GM21447 (cell line): ENCODE data around the gene TSSK2.

ENCODE experiments used
- ATAC-seq: cut with Tn5 transposase; IDR thresholded peaks from one replicate; pipeline ENCODE4 v1.9.1; 2021; ENCODE audit not compliant: unreplicated experiment

The TSSK2 gene

DNA sequence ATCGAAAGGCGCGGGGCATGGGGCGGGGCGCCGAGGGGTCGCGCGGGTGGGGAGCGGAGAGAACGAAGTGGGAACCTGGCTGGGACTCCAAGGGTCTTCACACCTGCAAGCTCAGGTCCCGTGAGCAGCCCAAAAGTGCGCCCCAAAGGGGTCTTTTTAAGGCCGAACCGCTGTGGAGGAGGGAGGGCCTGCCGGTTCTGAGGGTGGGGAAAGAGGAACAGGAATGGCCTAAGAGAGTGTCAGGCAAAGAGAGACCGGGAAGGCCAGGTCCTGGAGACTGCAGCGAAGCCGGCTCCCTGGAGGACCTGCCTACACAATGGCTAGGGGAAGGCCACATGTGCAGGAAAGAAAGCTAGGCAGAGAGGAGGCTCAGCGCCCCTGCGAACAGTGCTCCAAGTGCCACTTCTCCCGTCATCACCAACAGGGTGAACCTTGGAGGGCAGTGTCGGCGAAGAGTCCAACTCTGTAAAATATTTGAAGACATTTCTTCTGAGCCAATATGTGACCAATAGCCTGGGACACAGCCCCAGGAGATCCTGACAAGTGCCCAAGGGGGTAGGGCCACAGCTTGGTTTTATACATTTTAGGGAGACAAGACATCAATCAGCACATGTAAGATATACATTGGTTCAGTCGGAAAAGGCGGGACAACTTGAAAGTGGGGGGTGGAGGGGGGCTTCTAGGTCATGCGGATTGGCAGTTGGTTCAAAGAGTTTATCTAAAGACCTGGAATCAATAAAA, 8.2 kb upstream of the TSSK2 start:
- no peak for ATAC-seq

DNA sequence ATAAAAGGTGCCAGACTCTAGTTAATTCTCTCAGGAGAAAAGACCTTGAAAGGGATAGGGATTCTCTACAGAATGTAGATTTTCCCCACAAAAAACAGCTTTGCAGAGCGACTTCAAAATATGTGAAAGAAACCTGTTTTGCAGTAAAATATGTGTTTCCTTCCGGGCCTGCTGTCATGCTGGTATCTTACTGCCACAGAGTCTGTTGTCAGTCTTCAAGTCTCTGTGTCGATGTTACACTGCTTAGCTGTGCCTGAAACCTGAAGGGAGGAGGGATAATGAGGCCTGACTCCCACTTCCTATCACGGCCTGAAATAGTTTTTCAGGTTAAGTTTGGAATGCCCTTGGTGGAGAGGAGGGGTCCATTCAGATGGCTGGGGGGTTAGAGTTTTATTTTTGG, 7.2 kb upstream of the TSSK2 start:
- no peak for ATAC-seq

DNA sequence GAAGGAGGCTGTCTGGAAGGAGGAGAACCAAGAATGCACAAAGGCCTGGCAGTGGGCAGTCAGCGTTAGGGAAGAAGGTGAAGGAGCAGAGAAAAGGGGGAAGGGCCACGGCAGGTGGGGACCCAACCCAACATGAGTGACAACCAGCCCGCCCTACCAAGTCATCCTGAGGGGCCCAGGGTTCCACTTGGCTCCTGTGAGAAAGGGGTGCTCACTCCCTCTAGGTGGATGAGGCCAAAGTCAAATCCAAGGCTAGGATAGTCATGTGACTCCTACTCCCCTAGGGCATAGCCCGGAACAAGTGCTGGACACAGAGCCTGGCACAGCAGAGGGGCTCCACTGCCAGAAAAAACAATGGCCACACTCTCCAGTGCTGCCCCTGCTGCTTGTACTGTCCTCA, 6.7 kb upstream of the TSSK2 start:
- ATAC-seq, result no peak

DNA sequence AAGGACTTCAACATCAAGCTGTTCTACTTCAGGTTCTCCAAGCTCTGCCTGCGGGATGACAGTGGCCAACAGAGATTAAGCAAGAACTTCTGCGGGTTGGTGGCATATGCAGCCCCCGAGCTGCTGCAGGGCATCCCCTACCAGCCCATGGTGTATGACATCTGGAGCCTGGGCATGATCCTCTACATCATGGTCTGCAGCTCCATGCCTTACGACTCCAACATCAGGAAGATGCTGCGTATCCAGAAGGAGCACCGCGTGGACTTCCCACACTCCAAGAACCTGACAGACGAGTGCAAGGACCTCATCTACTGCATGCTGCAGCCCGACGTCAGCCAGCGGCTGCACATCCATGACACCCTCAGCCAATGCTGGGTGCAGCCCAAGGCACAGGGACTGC, 6.1 kb upstream of the TSSK2 start:
- no peak for ATAC-seq

DNA sequence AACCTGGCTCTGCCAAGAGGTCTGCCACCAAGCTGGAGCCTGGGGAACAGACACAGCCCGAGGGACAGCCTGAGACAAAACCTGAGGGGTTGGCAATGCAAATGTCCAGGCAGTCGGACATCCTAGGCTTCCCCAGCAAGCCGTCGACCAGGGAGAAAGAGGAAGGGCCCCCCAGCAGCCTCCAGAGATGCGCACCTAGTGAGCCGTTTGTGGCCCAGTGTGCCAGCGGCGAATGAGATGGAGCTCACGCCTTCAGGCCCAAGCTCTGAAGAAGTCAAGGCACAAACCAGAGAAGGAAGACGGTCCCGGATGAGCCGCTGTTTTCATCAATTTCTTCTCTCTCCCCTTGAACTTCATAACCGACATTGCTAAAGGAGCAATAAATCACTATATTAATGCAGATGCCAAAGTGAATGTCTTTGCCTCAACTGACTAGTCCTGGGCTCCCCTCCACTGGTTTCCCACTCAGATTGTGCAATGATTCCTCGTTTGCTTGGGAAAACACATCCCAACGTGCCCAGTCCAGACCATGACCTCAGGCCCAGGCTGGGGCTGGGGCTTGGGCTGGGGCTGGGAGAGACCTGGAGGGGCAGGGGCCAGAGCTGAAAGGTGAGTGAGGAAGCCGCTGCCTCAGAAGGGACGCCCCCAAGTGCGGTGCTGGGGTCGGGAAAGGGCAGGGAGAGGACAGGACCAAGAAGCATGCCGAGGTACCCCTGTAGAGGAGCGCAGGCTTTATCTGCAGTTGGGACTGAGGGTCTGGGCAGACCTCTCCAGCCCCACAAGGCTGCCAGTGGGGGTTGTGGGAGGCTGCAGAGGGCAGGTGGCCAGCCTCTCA, 5.4 kb upstream of the TSSK2 start:
- ATAC-seq, result no peak

DNA sequence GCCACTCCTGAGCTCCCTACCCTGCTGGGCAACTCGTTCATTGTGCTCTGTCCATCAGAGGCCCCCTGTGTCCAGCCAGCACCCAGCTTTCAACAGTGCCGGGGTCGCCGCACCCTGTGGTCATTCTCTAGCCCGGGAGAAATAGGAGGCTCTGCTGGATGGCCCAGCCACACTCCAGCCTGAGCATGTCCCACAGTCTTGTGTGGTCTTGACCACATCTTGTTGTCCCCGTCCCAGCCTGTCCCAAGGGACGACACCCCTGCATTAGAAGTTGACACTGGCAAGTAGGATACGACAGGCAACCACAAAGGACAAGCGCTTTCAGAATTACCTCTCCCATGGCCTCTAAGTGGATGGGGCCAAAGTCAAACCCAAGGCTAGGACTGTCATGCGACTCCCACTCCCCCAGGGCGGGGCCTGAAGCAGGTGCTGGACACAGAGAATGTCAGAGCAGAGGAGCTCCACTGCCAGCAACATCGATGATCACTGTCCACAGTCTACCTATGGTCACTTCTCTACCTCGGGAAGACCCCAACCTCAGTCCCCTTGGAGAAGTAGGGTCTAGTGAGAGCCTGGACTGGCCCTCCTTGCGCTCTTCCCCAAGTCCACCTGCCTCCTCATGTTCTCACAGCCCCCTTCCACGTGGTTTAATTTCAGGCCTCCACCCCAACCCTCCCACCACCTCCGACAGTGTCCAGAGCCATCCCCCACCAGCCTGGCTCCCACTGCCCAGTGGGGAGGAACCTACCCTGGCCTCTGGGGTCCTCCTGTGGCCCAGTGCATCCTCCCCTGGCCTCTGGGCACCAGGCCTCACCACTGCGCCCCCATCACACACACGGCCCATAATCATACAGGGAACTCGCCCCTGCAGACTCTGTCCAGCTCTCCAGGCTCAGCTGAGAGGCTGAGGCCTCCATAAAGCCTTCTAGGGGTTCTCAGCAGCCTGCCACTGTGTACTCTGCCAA, 4.5 kb upstream of the TSSK2 start:
- no peak for ATAC-seq

DNA sequence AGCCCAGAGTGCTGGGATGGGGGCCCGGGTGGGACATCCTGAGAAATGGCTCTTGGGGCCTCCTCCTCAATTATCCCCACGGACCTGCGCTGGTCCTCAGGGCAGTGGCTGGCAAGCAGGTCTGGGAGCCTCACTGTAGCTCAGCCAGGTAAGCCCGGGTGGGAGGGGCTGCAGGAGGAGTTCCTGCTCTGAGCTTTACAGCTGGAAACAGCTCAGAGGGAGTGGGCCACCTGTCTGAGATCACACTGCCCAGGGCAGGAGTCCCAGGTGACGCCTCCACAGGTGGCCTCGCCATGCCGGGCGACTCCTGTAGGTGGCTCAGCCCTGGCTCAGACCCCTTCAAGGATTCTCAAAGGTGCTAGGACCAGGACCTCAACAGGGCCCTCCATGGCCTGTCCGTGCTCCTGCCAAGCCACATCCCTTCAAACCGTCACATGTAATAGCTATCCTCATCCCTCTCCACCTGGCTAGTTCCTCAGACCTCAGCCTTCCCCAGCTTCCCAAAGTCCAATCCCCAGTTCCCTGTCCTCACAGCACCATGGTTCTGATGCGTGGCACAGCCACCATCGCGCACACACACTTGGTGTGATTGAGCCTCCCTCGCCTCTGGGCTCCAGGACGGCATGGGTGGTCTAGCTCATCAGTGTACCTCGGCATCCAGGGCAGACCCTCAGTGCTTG, 3.6 kb upstream of the TSSK2 start:
- ATAC-seq, result no peak

DNA sequence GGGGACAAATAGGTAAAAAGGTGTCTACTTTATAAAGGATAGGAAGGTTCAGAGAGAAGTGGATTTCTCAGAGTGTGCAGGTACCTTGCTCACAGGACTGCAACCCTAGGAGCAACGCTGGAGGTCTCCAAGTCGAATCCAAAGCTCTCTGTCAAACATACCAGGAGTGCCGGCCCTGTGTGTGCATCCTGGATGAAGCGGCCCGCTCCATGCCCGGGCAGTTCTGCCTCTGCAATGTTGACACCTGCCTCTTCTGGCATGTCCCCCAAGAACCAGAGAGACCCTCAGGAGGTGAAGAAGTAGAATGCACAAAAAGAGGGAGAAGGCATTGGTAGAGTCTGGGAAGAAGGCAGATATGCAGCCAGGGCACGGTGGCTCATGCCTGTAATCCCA, 3.1 kb upstream of the TSSK2 start:
- ATAC-seq, result no peak

DNA sequence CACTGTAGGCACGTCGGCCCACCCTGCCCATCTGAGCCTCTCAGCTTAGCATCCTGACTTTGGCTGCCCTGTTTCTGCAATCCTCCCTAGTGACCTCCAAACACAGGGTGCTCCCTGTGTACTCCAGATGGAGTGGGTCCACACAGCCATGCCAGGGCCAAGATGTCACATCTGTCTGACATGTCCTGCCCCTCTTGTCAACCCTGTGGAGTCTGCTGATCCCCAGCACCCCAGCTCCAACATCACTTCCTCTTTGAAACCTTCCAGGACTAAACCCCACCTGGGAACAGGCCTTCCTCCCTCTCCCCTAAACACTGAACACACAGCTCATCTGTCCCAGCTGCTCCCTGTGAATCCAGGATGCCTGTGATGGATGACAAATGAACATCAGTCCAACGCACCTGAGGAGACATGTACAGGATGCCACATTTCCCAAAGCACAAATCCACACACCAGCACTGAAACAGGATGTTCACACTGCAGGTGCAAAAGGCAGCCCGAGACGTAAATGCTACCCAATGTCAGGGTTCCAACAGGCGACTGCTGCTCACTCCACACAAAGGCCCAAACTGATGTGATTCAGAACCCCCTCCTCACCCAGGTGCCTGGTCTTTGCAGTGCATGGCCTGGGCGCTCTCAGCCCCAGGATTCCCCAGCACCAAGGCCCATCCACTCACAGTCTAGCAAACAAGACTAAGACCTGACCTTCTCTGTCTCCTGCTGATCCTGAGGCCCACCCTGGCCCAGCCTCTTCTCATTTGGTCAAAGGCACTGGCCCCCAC, 2.0 kb upstream of the TSSK2 start:
- no peak for ATAC-seq

DNA sequence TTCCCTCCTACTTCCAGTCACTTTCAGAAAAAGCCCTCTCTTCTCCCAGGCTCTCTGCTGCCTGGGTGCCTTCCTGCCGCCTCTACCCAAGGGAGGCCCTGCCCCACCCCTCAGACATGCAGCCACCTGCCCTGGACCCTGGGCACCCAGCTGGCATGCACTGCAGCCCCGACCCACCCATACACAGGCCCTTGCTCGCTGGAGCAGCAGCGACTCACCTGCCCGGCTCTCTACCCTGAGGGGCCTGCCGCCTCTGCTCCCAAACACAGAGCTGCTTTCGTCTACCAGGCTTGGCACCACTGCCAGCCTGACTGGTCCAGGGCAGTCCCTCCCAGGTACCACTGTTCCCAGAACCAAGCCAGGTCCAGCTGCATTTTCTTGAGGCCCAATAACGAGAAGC, 1.2 kb upstream of the TSSK2 start:
- ATAC-seq, result no peak

DNA sequence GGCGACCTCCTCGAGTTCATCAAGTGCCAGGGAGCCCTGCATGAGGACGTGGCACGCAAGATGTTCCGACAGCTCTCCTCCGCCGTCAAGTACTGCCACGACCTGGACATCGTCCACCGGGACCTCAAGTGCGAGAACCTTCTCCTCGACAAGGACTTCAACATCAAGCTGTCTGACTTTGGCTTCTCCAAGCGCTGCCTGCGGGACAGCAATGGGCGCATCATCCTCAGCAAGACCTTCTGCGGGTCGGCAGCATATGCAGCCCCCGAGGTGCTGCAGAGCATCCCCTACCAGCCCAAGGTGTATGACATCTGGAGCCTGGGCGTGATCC, 542 bp downstream of the TSSK2 start:
- no peak for ATAC-seq

DNA sequence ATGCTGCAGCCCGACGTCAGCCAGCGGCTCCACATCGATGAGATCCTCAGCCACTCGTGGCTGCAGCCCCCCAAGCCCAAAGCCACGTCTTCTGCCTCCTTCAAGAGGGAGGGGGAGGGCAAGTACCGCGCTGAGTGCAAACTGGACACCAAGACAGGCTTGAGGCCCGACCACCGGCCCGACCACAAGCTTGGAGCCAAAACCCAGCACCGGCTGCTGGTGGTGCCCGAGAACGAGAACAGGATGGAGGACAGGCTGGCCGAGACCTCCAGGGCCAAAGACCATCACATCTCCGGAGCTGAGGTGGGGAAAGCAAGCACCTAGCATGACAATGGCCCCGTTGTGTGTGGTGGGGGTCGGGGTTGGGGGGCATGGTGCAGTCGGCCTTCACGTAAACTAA, 1.0 kb downstream of the TSSK2 start:
- no peak for ATAC-seq

DNA sequence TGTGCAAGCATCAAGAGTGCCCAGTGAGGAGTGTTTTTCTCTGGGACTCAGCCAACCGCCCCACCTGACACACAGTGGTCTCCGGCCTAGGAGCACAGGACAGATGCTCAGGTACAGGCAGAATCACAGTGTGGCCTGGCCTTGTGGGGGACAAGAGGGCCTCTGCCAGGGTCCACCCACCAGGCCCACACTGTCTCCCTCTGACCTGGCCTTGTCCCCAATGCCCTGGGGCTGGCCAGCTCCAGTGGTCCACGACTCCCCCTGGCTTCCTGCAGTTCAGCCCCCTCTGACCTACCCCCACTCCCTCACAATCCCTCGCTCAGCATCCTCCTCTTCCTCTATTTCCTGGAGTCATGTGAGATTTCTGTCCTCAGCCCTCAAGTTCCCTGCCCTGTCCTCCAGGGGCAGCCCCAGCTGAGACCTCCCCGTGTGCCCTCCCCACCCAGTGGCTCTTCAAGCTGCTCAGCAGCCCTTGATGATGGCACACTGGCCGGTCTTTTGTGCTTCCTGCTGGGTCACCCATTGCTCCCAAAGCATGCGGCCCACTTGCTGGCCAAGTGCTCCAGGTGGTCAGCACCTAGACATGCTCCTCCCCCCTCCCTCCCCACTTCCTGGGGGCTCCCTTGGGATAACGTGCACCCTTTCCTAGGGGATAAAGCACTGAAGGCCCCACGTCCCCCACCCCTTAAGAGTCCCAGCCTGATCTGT, 1.7 kb downstream of the TSSK2 start:
- ATAC-seq, result no peak

DNA sequence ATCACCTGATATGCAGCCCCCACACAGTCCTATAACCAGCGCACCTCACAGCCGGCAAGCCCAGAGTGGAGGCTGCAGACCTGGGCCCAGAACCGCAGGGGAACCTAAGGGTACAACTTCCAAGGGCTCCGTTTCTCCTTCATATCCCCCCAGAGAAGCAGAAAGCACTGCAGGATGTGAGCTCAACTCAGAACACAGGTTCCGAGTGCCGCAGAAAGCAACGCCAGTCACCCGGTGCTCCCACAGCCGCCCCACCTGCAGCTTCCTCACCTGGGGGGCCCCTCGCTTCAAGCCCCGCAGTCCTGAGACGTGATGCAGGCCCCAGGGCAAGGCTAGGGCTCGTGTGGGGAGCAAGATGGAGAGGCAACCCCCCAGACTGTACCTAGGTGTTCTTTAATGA, 2.5 kb downstream of the TSSK2 start:
- ATAC-seq, result no peak

DNA sequence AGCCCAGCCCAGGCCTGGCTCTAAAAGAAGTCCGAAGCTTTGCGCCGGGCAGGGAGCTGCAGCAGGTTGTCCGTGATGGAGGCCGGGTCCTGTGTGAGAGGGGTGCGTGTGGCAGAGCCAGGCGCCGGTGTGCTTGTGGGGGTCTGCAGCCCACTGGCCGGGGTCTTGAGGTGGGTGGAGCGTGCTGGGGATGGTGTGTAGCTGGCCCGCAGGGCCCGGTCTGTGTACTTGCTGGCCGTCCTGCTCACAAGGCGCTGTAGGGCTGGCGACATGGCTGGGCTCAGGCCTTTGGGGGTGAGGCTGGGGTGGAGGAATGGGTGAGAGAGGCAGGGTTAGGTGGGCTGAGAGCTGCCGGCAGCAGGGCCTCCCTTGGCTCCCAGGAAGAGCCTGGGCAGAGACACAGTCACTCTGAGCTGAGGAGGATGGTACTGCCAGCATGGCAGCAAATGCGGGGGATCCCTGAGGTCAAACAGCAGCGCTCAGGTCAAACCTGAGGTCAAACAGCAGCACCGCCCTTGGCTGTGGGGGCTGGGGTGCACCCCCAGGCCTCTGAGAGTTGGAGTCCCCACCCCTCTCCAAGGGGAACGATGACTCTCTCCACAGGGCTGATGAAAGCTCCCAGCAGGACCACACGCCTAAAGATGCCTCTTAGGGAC, 3.2 kb downstream of the TSSK2 start:
- no peak for ATAC-seq

DNA sequence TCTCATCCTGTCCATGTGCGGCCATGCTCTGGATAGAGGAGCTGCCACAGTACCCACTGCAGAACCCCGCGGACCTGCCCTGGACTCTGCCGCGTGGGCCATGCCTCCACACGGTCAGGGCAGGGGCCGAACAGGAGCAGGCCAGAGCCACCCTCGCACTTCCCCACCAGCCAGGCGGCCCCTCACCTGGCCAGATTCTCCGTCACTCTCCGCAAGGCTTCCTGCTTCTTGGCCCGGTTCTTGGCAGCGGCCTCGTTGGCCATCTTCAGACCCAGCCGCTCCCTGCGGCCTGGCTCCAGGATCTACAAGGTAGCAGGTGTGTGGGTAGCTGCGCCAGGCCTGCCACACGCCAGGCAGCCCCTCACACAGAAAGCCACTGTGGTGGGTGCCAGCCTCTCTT, 3.8 kb downstream of the TSSK2 start:
- no peak for ATAC-seq

DNA sequence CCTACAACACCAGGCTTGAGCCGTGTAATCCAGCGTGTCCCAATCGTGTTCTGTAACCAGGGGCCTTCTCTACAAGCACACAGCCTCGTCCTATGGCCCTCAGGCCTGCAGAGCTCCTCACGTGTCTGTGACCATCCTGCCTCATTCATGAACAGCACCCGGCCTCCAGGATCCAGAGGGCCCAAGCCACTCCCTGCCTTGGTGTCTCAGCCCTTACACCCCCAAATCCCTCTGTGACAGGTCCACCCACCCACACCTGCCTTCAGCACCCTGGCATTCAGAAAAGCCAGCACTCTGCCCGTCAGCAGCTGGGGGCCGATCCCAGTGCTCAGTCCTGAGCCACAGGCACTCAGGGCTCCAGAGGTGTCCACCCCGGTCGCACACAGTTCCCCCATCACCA, 5.8 kb downstream of the TSSK2 start:
- no peak for ATAC-seq

DNA sequence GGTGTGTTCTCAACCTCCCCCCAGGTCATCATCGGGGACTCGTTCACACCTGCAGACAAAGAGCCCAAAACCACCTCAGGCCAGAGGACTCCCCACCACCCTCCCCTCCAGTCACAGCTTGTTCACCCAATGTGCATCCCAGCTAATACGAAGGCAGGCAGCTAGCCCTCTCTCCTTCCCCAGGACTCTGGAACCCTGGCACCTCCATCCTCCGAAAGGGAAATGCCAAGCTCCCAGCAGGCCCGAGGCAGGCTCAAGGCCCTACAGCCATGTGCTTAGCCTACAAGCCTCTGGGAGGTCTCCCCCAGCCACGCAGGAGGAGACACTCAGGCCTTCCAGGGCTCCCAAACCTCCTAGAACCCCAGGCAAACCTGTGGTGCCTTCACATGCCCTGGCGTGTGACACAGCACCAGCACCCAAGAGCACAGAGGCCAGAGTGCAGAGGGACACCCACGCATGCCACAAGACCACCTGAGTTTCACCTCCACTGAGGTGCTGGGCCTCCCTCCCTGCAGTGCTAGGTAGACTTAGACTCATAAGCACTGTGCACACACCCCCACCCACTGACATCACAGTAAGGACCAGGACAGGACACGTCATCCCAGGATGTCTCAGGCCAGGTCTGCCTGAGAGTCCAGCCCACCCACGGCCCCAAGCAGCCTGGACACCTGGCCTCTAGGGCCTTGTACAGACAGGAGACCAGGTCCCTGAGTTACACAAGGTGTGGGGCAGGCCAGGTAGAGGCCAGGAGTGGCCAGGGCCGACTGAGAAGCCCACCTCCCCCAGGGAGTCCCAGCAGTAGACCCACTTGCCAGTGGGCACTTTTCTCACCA, 6.5 kb downstream of the TSSK2 start:
- no peak for ATAC-seq
